GM23248 (cell line): ENCODE measurements around the gene EXOC1.

Source experiments
- EZH2 ChIP-seq: fragments of 200-600 bp; sonication (generic); IDR thresholded peaks from 2 replicates; pipeline ENCODE4 v1.6.1; 2018; ENCODE audit warnings: antibody characterized with exemption, mild to moderate bottlenecking; ENCODE audit not compliant: insufficient read depth, poor library complexity, severe bottlenecking
- EZH2phosphoT487 ChIP-seq: fragments of 200-600 bp; sonication (generic); IDR thresholded peaks from 2 replicates; pipeline ENCODE4 v1.6.1; 2018; ENCODE audit warnings: antibody characterized with exemption, moderate library complexity, mild to moderate bottlenecking, low read depth; ENCODE audit not compliant: insufficient read depth

- TF ChIP-seq EZH2 (no peak), EZH2phosphoT487 (no peak)
Measured at GRCh38 chr4:55931043-55931442, 77.6 kb downstream of the EXOC1 start.
